Measurements from ENCODE around the gene IRS2. TPM values are rescaled to one million over a fixed set of nuclear protein-coding genes. Genes with fewer than 3 reads are reported as not detected.

The IRS2 gene
- total RNA-seq, 1 experiment from 2014 or later = 9.2 TPM

- ChIA-PET CTCF (no interaction called here), POLR2A (no interaction called here)
- DNase-seq (ENCODE audit: low read depth, low spot score) = no peak
Observed at GRCh38 chr13:109813663-109814062, 27.3 kb upstream of the IRS2 start.

DNA sequence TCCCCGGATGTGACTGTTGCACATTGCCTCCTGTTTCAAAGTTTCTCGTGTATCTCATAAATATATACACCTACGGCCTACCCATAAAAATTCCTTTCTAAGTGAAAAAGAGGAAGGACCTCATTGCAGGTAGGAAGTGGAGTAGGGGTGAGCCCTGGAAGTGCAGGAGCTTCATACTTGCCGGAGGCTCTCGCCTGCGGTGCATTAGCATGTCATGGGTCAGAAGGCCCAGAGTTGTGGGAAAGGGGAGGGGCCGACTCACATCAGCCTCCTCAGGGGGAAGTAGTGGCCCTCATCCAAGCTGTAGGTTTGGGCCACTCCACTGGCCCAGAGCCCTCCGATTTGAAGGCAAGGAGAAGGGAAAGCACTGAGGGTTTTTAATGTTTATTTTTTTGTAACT lies 26.0 kb upstream of the IRS2 start:
- DNase-seq (ENCODE audit: low read depth, low spot score) = no peak
- intact Hi-C loops (cut with micrococcal nuclease) = no loop called here
- Histone ChIP-seq H4K20me1 (ENCODE audit: insufficient read depth) (no peaks in the 10 kb centered on the region), H3K27ac (ENCODE audit: low read depth, low read length) (no peak overlapping the region), H3K27me3 (ENCODE audit: insufficient read depth, low read length) (no peaks in the 10 kb centered on the region), H3K9me3 (ENCODE audit: control insufficient read depth in 1 of 2, insufficient read depth in 1 of 2, low read depth in 1 of 2, low read length in 2 of 2) (no peaks in the 10 kb centered on the region), H3K4me1 (ENCODE audit: control insufficient read depth in 1 of 2, insufficient read depth in 2 of 2, low read length in 2 of 2) (no peaks in the 10 kb centered on the region), H2AFZ (ENCODE audit: low read depth, low read length, poor library complexity, severe bottlenecking) (no peak overlapping the region), H3K9ac (ENCODE audit: low read length) (no peak overlapping the region), H3K4me3 (replicated peaks in 1 of 2; ENCODE audit: low read depth in 1 of 2, low read length in 2 of 2) (no peak overlapping the region), H3K79me2 (ENCODE audit: insufficient read depth, low read length) (no peaks in the 10 kb centered on the region), H3K9me2 (ENCODE audit: insufficient read depth) (no peaks in the 10 kb centered on the region), H3K4me2 (ENCODE audit: low read length) (no peak overlapping the region), H3K36me3 (ENCODE audit: control insufficient read depth in 1 of 2, insufficient read depth in 2 of 2, low read length in 2 of 2) (no peaks in the 10 kb centered on the region)
- no peak for ATAC-seq
- ChIA-PET RAD21 (ENCODE audit: low non-redundant PET in 1 of 2, low total read pairs in 2 of 2, uncharacterized antibody in 2 of 2, unreplicated experiment in 2 of 2) (no interaction called here), POLR2A (no interaction called here), CTCF (no interaction called here)
- no TSS peak for BruUV-seq (replicated peaks)
- TF ChIP-seq ELF1 (IDR thresholded peaks at IDR 0.05; ENCODE audit: borderline replicate concordance, low read depth) (no peak), POLR2AphosphoS5 (IDR thresholded peaks at IDR 0.05; ENCODE audit: low read depth, low read length) (no peak), CEBPB (IDR thresholded peaks at IDR 0.05; ENCODE audit: low read depth) (no peak), YY1 (IDR thresholded peaks at IDR 0.05; ENCODE audit: extremely low read depth, insufficient replicate concordance, low read depth, low read length) (no peak), ZFX (IDR thresholded peaks at IDR 0.05) (no peak), TCF7L2 (IDR thresholded peaks at IDR 0.05; ENCODE audit: borderline replicate concordance, extremely low read depth, insufficient read depth, insufficient read length) (no peak), JUND (IDR thresholded peaks at IDR 0.05) (no peak), CTCF (IDR thresholded peaks at IDR 0.05 in 2 of 3, conservative IDR thresholded peaks at IDR 0.05 in 1 of 3; ENCODE audit: borderline replicate concordance in 1 of 3, insufficient read depth in 1 of 3, low read depth in 2 of 3, low read length in 2 of 3) (no peak), EGR1 (IDR thresholded peaks at IDR 0.05; ENCODE audit: low read depth) (no peak), EZH2 (IDR thresholded peaks at IDR 0.05) (no peak), FOSL1 (IDR thresholded peaks at IDR 0.05; ENCODE audit: low read depth) (no peak), POLR2A (IDR thresholded peaks at IDR 0.05; ENCODE audit: borderline replicate concordance, extremely low read depth, insufficient read depth, insufficient read length) (no peak), ATF3 (IDR thresholded peaks at IDR 0.05) (no peak), SP1 (IDR thresholded peaks at IDR 0.05; ENCODE audit: low read depth) (no peak), ZNF274 (IDR thresholded peaks at IDR 0.05; ENCODE audit: low read depth, low read length) (no peak)

More at GRCh38 chr13:109813663-109814062, 27.3 kb upstream of the IRS2 start:
- no TSS peak for BruUV-seq (replicated peaks)
- ATAC-seq = no peak
- Histone ChIP-seq H3K4me1 (ENCODE audit: control insufficient read depth in 1 of 2, insufficient read depth in 2 of 2, low read length in 2 of 2) (no peaks in the 10 kb centered on the region), H3K9ac (ENCODE audit: low read length) (no peak overlapping the region), H3K4me2 (ENCODE audit: low read length) (no peak overlapping the region), H3K27ac (ENCODE audit: low read depth, low read length) (no peak overlapping the region), H3K9me3 (ENCODE audit: control insufficient read depth in 1 of 2, insufficient read depth in 1 of 2, low read depth in 1 of 2, low read length in 2 of 2) (no peaks in the 10 kb centered on the region), H4K20me1 (ENCODE audit: insufficient read depth) (no peaks in the 10 kb centered on the region), H3K4me3 (replicated peaks in 1 of 2; ENCODE audit: low read depth in 1 of 2, low read length in 2 of 2) (no peak overlapping the region), H3K79me2 (ENCODE audit: insufficient read depth, low read length) (no peaks in the 10 kb centered on the region), H3K36me3 (ENCODE audit: control insufficient read depth in 1 of 2, insufficient read depth in 2 of 2, low read length in 2 of 2) (no peaks in the 10 kb centered on the region), H3K27me3 (ENCODE audit: insufficient read depth, low read length) (no peaks in the 10 kb centered on the region), H2AFZ (ENCODE audit: low read depth, low read length, poor library complexity, severe bottlenecking) (no peak overlapping the region), H3K9me2 (ENCODE audit: insufficient read depth) (no peaks in the 10 kb centered on the region)
- intact Hi-C loops (cut with micrococcal nuclease) = no loop called here
- TF ChIP-seq MAX (IDR thresholded peaks at IDR 0.05) (no peak), EZH2 (IDR thresholded peaks at IDR 0.05) (no peak), ELF1 (IDR thresholded peaks at IDR 0.05; ENCODE audit: borderline replicate concordance, low read depth) (no peak), EZH2phosphoT487 (IDR thresholded peaks at IDR 0.05; ENCODE audit: borderline replicate concordance) (no peak), JUND (IDR thresholded peaks at IDR 0.05) (no peak), YY1 (IDR thresholded peaks at IDR 0.05; ENCODE audit: extremely low read depth, insufficient replicate concordance, low read depth, low read length) (no peak)
- RAD21 ChIA-PET (ENCODE audit: low non-redundant PET in 1 of 2, low total read pairs in 2 of 2, uncharacterized antibody in 2 of 2, unreplicated experiment in 2 of 2) = no interaction called here
